HEK293 (cell line): ENCODE results near the gene A4GALT.
A peak's percentile ranks its signal among the peaks of the same experiment; 100 is the strongest.

ENCODE experiments used
- CTCF ChIA-PET: fragments of 350-600 bp; formaldehyde crosslinking; extraction: SDS; loops from one replicate; lab custom pipeline; 2021; ENCODE audit warnings: antibody characterized with exemption; lab: Yijun Ruan, JAX
- POLR2A ChIA-PET: fragments of 300-600 bp; formaldehyde crosslinking; extraction: SDS; loops from one replicate; lab custom pipeline; 2020; ENCODE audit warnings: antibody characterized with exemption, inconsistent platforms; lab: Yijun Ruan, JAX
- H3K27ac ChIP-seq: fragments of 200-500 bp; sonication (Bioruptor generic); 2 replicates; pipeline ENCODE4 v1.5.1; 2014; ENCODE audit warnings: low read depth, low read length, control low read depth, inconsistent platforms; ENCODE audit errors: extremely low read depth
- H3K36me3 ChIP-seq, 2 experiments: fragments of 200-500 bp in 1 of 2; sonication (Bioruptor generic) in 1 of 2; 1 replicate in 1 of 2; 2 replicates in 1 of 2; pipeline ENCODE4 v1.5.1; 2014 to 2017; ENCODE audit warnings: inconsistent platforms in 2 of 2, low read length in 2 of 2; ENCODE audit not compliant: control insufficient read depth in 2 of 2, insufficient read depth in 1 of 2
- H3K4me1 ChIP-seq: fragments of 200-500 bp; sonication (Bioruptor generic); 2 replicates; pipeline ENCODE4 v1.5.1; 2014; ENCODE audit warnings: mild to moderate bottlenecking, low read length, inconsistent platforms; ENCODE audit not compliant: control insufficient read depth, insufficient read depth
- H3K4me3 ChIP-seq: 2 replicates; pipeline ENCODE4 v1.5.1; 2011; ENCODE audit warnings: low read depth, mild to moderate bottlenecking, control low read depth, low read length, moderate library complexity
- H3K9me3 ChIP-seq: fragments of 200-500 bp; sonication (Bioruptor generic); 2 replicates; pipeline ENCODE4 v1.5.1; 2014; ENCODE audit warnings: low read depth, low read length, inconsistent platforms; ENCODE audit not compliant: control insufficient read depth, insufficient read depth
- GLIS1 ChIP-seq: fragments of 450-650 bp; formaldehyde crosslinking; IDR thresholded peaks from 2 replicates; pipeline ENCODE4 v1.5.1; 2016; ENCODE audit warnings: missing biosample characterization, missing genetic modification characterization
- GLIS2 ChIP-seq: fragments of 450-650 bp; formaldehyde crosslinking; IDR thresholded peaks from 2 replicates; pipeline ENCODE4 v1.5.1; 2016; ENCODE audit warnings: missing biosample characterization, missing genetic modification characterization
- HIC1 ChIP-seq: fragments of 450-650 bp; formaldehyde crosslinking; IDR thresholded peaks from 2 replicates; pipeline ENCODE4 v1.5.1; 2016; ENCODE audit warnings: missing biosample characterization, missing genetic modification characterization
- KLF10 ChIP-seq: fragments of 450-650 bp; IDR thresholded peaks from 2 replicates; pipeline ENCODE4 v1.5.1; 2018; ENCODE audit warnings: missing biosample characterization, mild to moderate bottlenecking, missing genetic modification characterization
- KLF16 ChIP-seq: fragments of 450-650 bp; formaldehyde crosslinking; IDR thresholded peaks from 2 replicates; pipeline ENCODE4 v1.5.1; 2017; ENCODE audit warnings: missing biosample characterization, missing genetic modification characterization
- PATZ1 ChIP-seq: fragments of 450-650 bp; formaldehyde crosslinking; IDR thresholded peaks from 2 replicates; pipeline ENCODE4 v1.5.1; 2016; ENCODE audit warnings: missing biosample characterization, missing genetic modification characterization
- PRDM10 ChIP-seq: fragments of 450-650 bp; formaldehyde crosslinking; IDR thresholded peaks from 2 replicates; pipeline ENCODE4 v1.5.1; 2016; ENCODE audit warnings: missing biosample characterization, missing genetic modification characterization
- ZBTB17 ChIP-seq: fragments of 450-650 bp; formaldehyde crosslinking; IDR thresholded peaks from 2 replicates; pipeline ENCODE4 v1.5.1; 2016; ENCODE audit warnings: missing biosample characterization, missing genetic modification characterization
- ZBTB8A ChIP-seq: fragments of 450-650 bp; formaldehyde crosslinking; IDR thresholded peaks from 2 replicates; pipeline ENCODE4 v1.5.1; 2016; ENCODE audit warnings: missing biosample characterization, missing genetic modification characterization
- ZEB2 ChIP-seq: fragments of 450-650 bp; formaldehyde crosslinking; IDR thresholded peaks from 2 replicates; pipeline ENCODE4 v1.5.1; 2016; ENCODE audit warnings: missing biosample characterization, missing genetic modification characterization
- ZFHX2 ChIP-seq: fragments of 450-650 bp; formaldehyde crosslinking; conservative IDR thresholded peaks from 2 replicates; pipeline ENCODE4 v1.5.1; 2016; ENCODE audit warnings: missing biosample characterization, missing genetic modification characterization
- ZIC2 ChIP-seq: fragments of 450-650 bp; formaldehyde crosslinking; IDR thresholded peaks from 2 replicates; pipeline ENCODE4 v1.5.1; 2016; ENCODE audit warnings: missing biosample characterization, missing genetic modification characterization
- ZNF10 ChIP-seq: fragments of 450-650 bp; formaldehyde crosslinking; IDR thresholded peaks from 2 replicates; pipeline ENCODE4 v1.5.1; 2017; ENCODE audit warnings: missing biosample characterization, missing genetic modification characterization
- ZNF211 ChIP-seq: fragments of 450-650 bp; formaldehyde crosslinking; IDR thresholded peaks from 2 replicates; pipeline ENCODE4 v1.5.1; 2016; ENCODE audit warnings: low read depth, missing biosample characterization, missing genetic modification characterization
- ZNF23 ChIP-seq: fragments of 450-650 bp; formaldehyde crosslinking; IDR thresholded peaks from 2 replicates; pipeline ENCODE4 v1.5.1; 2016; ENCODE audit warnings: missing biosample characterization, missing genetic modification characterization, borderline replicate concordance
- ZNF292 ChIP-seq: fragments of 450-650 bp; formaldehyde crosslinking; IDR thresholded peaks from 2 replicates; pipeline ENCODE4 v1.5.1; 2016; ENCODE audit warnings: low read depth, missing biosample characterization, missing genetic modification characterization, borderline replicate concordance
- ZNF354C ChIP-seq: fragments of 450-650 bp; formaldehyde crosslinking; IDR thresholded peaks from 2 replicates; pipeline ENCODE4 v1.5.1; 2016; ENCODE audit warnings: missing biosample characterization, missing genetic modification characterization, low read depth, borderline replicate concordance
- ZNF510 ChIP-seq: fragments of 450-650 bp; formaldehyde crosslinking; IDR thresholded peaks from 2 replicates; pipeline ENCODE4 v1.5.1; 2018; ENCODE audit warnings: mild to moderate bottlenecking, missing genetic modification characterization, missing biosample characterization; ENCODE audit not compliant: insufficient replicate concordance
- ZNF558 ChIP-seq: fragments of 450-650 bp; formaldehyde crosslinking; IDR thresholded peaks from 2 replicates; pipeline ENCODE4 v1.5.1; 2016; ENCODE audit warnings: missing biosample characterization, missing genetic modification characterization
- ZNF600 ChIP-seq: fragments of 450-650 bp; formaldehyde crosslinking; IDR thresholded peaks from 2 replicates; pipeline ENCODE4 v1.5.1; 2016; ENCODE audit warnings: missing biosample characterization, missing genetic modification characterization
- ZNF76 ChIP-seq: fragments of 450-650 bp; formaldehyde crosslinking; IDR thresholded peaks from 2 replicates; pipeline ENCODE4; 2016; ENCODE audit warnings: low read depth, missing biosample characterization, missing genetic modification characterization, borderline replicate concordance

The A4GALT gene

GRCh38 chr22:42645938-42646568, 74.6 kb downstream of the A4GALT start:
- Histone ChIP-seq H3K36me3 (no peaks in the 10 kb centered on the region; a peak in 1 of 3 replicates), H3K4me1 (peaks cover 22% of the 10 kb centered on the region), H3K9me3 (no peaks in the 10 kb centered on the region), H3K4me3 (no peak overlapping the region), H3K27ac (no peak overlapping the region)
- ChIA-PET POLR2A (interaction anchor here (0.6 to 1.2 kb wide), 2 partner anchors 9 to 344 kb away, joined by 3 to 4 read pairs; no protein-coding TSS in a partner anchor), CTCF (interaction anchor here (3.1 kb wide), 1 partner anchor 24 kb away, joined by 18 read pairs; no protein-coding TSS in a partner anchor)
- TF ChIP-seq ZNF76: no peak
- TF ChIP-seq ZNF558 (tag by site-specific recombination): no peak
- TF ChIP-seq ZNF10 (tag by site-specific recombination): no peak
- 0 out of 2 replicates have a peak, but pooled peaks have one; percentile 20 for TF ChIP-seq PATZ1
- no peak for TF ChIP-seq ZNF510
- TF ChIP-seq GLIS2 (tag by site-specific recombination): peak; percentile 43; the same call in 1 of the 2 replicates
- no peak for TF ChIP-seq ZNF292 (tag by site-specific recombination)
- TF ChIP-seq ZNF600 (tag by site-specific recombination): 0 out of 2 replicates have a peak, but pooled peaks have one; percentile 24
- peak; percentile 14; the same call in 1 of the 2 replicates for TF ChIP-seq HIC1 (tag by site-specific recombination)
- TF ChIP-seq KLF10 (tag by site-specific recombination): no peak
- TF ChIP-seq ZBTB8A (tag by site-specific recombination): no peak
- TF ChIP-seq ZIC2 (tag by site-specific recombination): peak; percentile 96
- TF ChIP-seq ZNF23 (tag by site-specific recombination): no peak
- TF ChIP-seq ZEB2: no peak
- no peak for TF ChIP-seq ZNF211
- TF ChIP-seq ZBTB17 (tag by site-specific recombination): no peak
- no peak for TF ChIP-seq ZFHX2 (tag by site-specific recombination)
- no peak for TF ChIP-seq KLF16 (tag by site-specific recombination)
- peak; percentile 77 for TF ChIP-seq PRDM10
- no peak for TF ChIP-seq ZNF354C (tag by site-specific recombination)
- peak; percentile 90 for TF ChIP-seq GLIS1 (tag by site-specific recombination)
